ENCODE data around the gene SUSD3.

The SUSD3 gene

DNA sequence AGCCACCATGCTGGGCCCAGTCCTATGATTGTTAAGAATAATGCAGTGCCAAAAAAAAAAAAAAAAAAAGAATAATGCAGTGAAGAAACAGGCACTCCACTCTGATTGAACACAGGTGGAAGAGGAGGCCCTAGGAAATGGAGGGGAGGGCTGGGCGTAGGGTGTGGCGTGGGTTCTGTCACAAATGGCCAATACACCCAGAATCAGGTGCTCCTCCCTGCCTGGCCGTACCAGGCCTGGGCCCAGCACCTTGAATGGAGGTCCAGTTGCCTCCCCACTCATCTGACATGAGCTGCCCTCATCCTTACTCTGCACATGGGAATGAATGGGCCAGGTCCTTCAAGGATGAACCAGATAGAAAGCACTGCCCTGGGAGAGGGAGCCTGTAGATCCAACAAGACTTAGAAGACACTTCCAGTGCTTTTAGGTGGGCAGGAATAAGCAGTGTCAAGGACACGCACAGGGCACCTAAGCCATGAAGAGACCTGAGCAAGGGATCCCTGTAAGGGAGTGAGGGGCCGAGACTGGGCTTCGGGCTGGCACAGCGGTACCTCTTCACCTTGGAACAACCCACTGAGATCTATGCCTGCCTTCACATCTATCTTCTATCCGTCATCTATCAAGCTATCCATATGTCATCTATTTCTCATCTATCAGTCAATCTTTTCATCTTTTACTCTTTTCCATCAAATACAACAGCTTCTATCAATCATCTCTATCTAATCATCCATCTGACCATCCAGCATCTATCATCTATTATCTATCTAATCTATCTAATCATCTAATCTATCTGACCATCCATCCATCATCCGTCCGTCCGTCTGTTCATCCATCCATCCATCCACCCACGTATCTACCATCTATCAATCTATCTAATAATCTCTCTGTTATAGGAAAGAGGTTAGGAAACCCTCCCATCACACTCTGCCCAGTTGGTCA, 59.7 kb downstream of the SUSD3 start:
- Histone ChIP-seq H3K4me2 (ENCODE audit: low read length) (no peak overlapping the region), H3K36me3 (ENCODE audit: control insufficient read depth, insufficient read depth, low read length) (no peaks in the 10 kb centered on the region), H3K79me2 (no peaks in the 10 kb centered on the region), H3K27ac (peak overlapping the region; percentile 88), H3K4me1 (peaks cover 23% of the 10 kb centered on the region), H3K27me3 (ENCODE audit: control insufficient read depth, insufficient read depth, low read length) (no peaks in the 10 kb centered on the region), H3K9me3 (ENCODE audit: control insufficient read depth, low read length) (no peaks in the 10 kb centered on the region), H3K9ac (no peak overlapping the region), H2AFZ (no peak overlapping the region), H3K4me3 (ENCODE audit: low read depth, low read length) (no peak overlapping the region)
- TF ChIP-seq, protein P1, sequence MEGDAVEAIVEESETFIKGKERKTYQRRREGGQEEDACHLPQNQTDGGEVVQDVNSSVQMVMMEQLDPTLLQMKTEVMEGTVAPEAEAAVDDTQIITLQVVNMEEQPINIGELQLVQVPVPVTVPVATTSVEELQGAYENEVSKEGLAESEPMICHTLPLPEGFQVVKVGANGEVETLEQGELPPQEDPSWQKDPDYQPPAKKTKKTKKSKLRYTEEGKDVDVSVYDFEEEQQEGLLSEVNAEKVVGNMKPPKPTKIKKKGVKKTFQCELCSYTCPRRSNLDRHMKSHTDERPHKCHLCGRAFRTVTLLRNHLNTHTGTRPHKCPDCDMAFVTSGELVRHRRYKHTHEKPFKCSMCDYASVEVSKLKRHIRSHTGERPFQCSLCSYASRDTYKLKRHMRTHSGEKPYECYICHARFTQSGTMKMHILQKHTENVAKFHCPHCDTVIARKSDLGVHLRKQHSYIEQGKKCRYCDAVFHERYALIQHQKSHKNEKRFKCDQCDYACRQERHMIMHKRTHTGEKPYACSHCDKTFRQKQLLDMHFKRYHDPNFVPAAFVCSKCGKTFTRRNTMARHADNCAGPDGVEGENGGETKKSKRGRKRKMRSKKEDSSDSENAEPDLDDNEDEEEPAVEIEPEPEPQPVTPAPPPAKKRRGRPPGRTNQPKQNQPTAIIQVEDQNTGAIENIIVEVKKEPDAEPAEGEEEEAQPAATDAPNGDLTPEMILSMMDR (IDR thresholded peaks at IDR 0.05) = no peak

DNA sequence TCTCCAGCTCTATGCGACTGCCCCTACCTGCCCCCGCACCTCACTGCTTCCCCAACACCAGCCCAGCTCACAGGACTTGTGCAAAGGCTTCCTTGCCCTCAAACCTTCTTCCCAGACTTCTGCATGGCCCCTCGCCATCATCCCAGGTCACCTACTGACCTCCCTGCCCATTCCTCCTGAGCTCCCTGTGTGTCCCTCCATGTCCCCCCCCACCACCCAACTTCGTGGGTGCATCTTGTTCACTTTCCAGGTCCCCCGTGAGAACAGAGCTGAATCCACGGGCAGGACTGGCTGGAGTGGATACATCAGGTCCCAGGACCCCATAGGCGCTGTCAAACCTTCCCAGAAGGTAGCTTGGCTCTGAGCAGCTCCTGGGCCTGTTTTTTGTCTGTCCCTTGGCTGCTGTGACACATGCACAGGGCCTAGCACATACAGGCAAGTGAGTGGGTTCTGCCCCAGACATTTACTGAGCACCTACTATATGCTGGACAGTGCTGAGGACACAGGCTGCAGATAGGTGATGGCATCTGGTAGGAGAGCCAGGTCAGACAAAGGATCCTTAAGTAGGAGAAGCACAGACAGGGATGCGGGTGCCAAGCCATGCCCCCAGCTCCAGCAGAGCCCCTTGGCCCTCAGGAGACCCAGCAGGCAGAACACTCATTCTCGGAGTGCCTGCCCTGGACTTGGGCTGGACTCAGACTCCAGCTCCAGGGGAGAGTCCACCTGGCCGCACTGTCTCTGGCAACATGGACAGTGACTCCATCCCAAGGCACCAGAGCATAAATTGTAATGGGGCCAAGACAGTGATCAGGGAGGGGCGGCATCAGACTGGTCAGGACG, 60.6 kb downstream of the SUSD3 start:
- peaks cover 23% of the 10 kb centered on the region for H3K4me1 ChIP-seq
- H3K79me2 ChIP-seq = no peaks in the 10 kb centered on the region
- peak overlapping the region; percentile 88 for H3K27ac ChIP-seq
- H3K36me3 ChIP-seq (ENCODE audit: control insufficient read depth, insufficient read depth, low read length) = no peaks in the 10 kb centered on the region
- peak overlapping the region; percentile 53 for H2AFZ ChIP-seq
- no peaks in the 10 kb centered on the region for H3K9me3 ChIP-seq (ENCODE audit: control insufficient read depth, low read length)
- no peaks in the 10 kb centered on the region for H3K27me3 ChIP-seq (ENCODE audit: control insufficient read depth, insufficient read depth, low read length)
- TF ChIP-seq, protein P1 (IDR thresholded peaks at IDR 0.05) = no peak
- no peak overlapping the region for H3K4me3 ChIP-seq (ENCODE audit: low read depth, low read length)
- peak overlapping the region; percentile 17 for H3K4me2 ChIP-seq (ENCODE audit: low read length)
- H3K9ac ChIP-seq = no peak overlapping the region

DNA sequence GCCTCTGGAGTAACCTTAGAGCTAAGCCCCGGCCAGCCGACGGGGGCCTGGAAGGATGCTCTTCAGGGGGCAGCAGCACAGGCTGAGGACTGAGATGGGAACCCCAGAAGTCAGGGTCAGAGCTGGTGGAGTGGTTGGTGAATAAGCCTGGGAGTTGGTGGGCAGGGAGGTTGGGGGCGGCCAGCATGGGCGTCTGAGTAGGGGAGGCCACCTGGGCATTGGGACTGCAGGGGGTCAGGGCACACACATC, 61.1 kb downstream of the SUSD3 start:
- Histone ChIP-seq H3K79me2 (no peaks in the 10 kb centered on the region), H3K4me1 (peaks cover 23% of the 10 kb centered on the region)

DNA sequence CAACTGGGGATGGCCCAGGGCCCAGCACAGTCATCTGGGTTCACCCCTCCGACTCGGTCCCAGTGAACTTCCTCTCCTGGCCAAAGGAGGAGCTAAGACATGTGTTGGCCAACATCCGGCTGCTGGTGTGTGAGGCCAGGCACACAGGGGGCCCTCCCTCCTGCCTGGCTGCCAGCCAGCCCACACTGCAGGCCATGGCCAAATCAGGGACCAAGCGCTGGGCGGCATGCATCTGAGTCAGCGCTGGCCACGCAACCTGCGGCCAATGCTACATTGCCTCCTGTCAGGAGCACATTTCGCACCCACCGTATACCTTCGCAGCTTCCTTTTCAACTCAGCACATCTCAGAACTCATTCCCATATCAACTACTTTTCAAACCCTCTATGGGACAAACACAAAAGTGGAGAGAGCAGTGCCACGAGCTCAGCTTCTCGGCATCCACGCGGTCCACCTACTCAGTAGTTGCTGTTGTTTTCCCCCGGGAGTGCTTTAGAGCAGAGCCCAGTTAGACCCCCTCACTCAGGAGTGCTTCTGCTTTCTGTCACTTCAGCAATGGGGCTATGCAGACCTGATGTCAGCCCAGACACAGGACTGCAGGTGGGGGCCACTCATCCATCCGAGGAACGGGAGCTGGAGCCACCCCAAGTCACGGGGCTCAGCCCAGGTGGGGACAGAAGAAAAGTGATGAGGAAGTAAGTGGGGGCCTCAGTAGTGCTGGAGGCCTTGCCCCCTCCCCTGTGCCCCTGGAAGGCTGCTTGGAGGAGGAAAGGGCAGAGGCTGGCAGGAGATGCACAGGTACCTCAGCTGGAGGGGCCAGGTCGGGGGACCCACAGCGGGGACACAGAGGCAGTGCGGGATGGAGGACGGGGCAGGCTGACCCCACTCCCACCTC, 61.7 kb downstream of the SUSD3 start:
- no peak overlapping the region for H2AFZ ChIP-seq
- TF ChIP-seq, protein P1 (IDR thresholded peaks at IDR 0.05) = peak; percentile 48
- H3K36me3 ChIP-seq (ENCODE audit: control insufficient read depth, insufficient read depth, low read length) = no peaks in the 10 kb centered on the region
- H3K9ac ChIP-seq = no peak overlapping the region
- H3K9me3 ChIP-seq (ENCODE audit: control insufficient read depth, low read length) = no peaks in the 10 kb centered on the region
- peaks cover 20% of the 10 kb centered on the region for H3K4me1 ChIP-seq
- H3K4me2 ChIP-seq (ENCODE audit: low read length) = peak overlapping the region; percentile 17
- peaks cover 2% of the 10 kb centered on the region for H3K79me2 ChIP-seq
- no peaks in the 10 kb centered on the region for H3K27me3 ChIP-seq (ENCODE audit: control insufficient read depth, insufficient read depth, low read length)
- H3K27ac ChIP-seq = peak overlapping the region; percentile 88
- no peak overlapping the region for H3K4me3 ChIP-seq (ENCODE audit: low read depth, low read length)

More for the DNA sequence above, 61.1 kb downstream of the SUSD3 start:
- Histone ChIP-seq H2AFZ (peak overlapping the region; percentile 53), H3K27ac (peak overlapping the region; percentile 88), H3K4me2 (ENCODE audit: low read length) (peak overlapping the region; percentile 17), H3K4me3 (ENCODE audit: low read depth, low read length) (no peak overlapping the region), H3K9me3 (ENCODE audit: control insufficient read depth, low read length) (no peaks in the 10 kb centered on the region), H3K27me3 (ENCODE audit: control insufficient read depth, insufficient read depth, low read length) (no peaks in the 10 kb centered on the region), H3K36me3 (ENCODE audit: control insufficient read depth, insufficient read depth, low read length) (no peaks in the 10 kb centered on the region), H3K9ac (no peak overlapping the region)
- TF ChIP-seq, protein P1 (IDR thresholded peaks at IDR 0.05) = no peak
